Measurements from ENCODE around the gene PMEPA1.

The PMEPA1 gene

GRCh38 chr20:57737349-57737748 is 27.5 kb upstream of the PMEPA1 start:
- in situ Hi-C loops (cut with MboI; ENCODE audit: low sequenced_read_pairs), result no loop called here

- in situ Hi-C loops (cut with MboI; ENCODE audit: low sequenced_read_pairs), result no loop called here
These were observed 27.0 kb upstream of the PMEPA1 start for GRCh38 chr20:57736738-57737347.

- in situ Hi-C loops (cut with MboI; ENCODE audit: low sequenced_read_pairs), result no loop called here
These were observed 26.3 kb upstream of the PMEPA1 start for GRCh38 chr20:57735831-57736737.

- in situ Hi-C loops (cut with MboI; ENCODE audit: low sequenced_read_pairs), result no loop called here
These were observed 24.9 kb upstream of the PMEPA1 start for GRCh38 chr20:57734754-57735153.

- in situ Hi-C loops (cut with MboI; ENCODE audit: low sequenced_read_pairs), result no loop called here
These were observed 22.4 kb upstream of the PMEPA1 start for GRCh38 chr20:57732226-57732625.

GRCh38 chr20:57728762-57729161 is 18.9 kb upstream of the PMEPA1 start:
- in situ Hi-C loops (cut with MboI; ENCODE audit: low sequenced_read_pairs), result no loop called here

- in situ Hi-C loops (cut with MboI; ENCODE audit: low sequenced_read_pairs), result no loop called here
These were observed 18.0 kb upstream of the PMEPA1 start for GRCh38 chr20:57727863-57728262.

- in situ Hi-C loops (cut with MboI; ENCODE audit: low sequenced_read_pairs), result no loop called here
These were observed 15.8 kb upstream of the PMEPA1 start for GRCh38 chr20:57725636-57726035.

- in situ Hi-C loops (cut with MboI; ENCODE audit: low sequenced_read_pairs), result no loop called here
These were observed 15.0 kb upstream of the PMEPA1 start for GRCh38 chr20:57724610-57725405.

GRCh38 chr20:57723816-57724215 is 14.0 kb upstream of the PMEPA1 start:
- in situ Hi-C loops (cut with MboI; ENCODE audit: low sequenced_read_pairs), result no loop called here

- in situ Hi-C loops (cut with MboI; ENCODE audit: low sequenced_read_pairs), result no loop called here
These were observed 10.1 kb upstream of the PMEPA1 start for GRCh38 chr20:57719951-57720350.

GRCh38 chr20:57718490-57719009 is 8.7 kb upstream of the PMEPA1 start:
- in situ Hi-C loops (cut with MboI; ENCODE audit: low sequenced_read_pairs), result no loop called here

- in situ Hi-C loops (cut with MboI; ENCODE audit: low sequenced_read_pairs), result no loop called here
These were observed 8.0 kb upstream of the PMEPA1 start for GRCh38 chr20:57717797-57718196.

GRCh38 chr20:57716901-57717300 is 7.1 kb upstream of the PMEPA1 start:
- in situ Hi-C loops (cut with MboI; ENCODE audit: low sequenced_read_pairs), result no loop called here

GRCh38 chr20:57716202-57716601 is 6.4 kb upstream of the PMEPA1 start:
- in situ Hi-C loops (cut with MboI; ENCODE audit: low sequenced_read_pairs), result no loop called here

- in situ Hi-C loops (cut with MboI; ENCODE audit: low sequenced_read_pairs), result no loop called here
These were observed 5.6 kb upstream of the PMEPA1 start for GRCh38 chr20:57715268-57715904.

- in situ Hi-C loops (cut with MboI; ENCODE audit: low sequenced_read_pairs), result no loop called here
These were observed 4.8 kb upstream of the PMEPA1 start for GRCh38 chr20:57714409-57715267.

GRCh38 chr20:57713951-57714350 is 4.1 kb upstream of the PMEPA1 start:
- in situ Hi-C loops (cut with MboI; ENCODE audit: low sequenced_read_pairs), result no loop called here

GRCh38 chr20:57713505-57713903 is 3.7 kb upstream of the PMEPA1 start:
- in situ Hi-C loops (cut with MboI; ENCODE audit: low sequenced_read_pairs), result no loop called here
